ENCODE data around the gene SERP2. TPM values are rescaled to one million over a fixed set of nuclear protein-coding genes. Genes with fewer than 3 reads are reported as not detected.

SERP2 gene
- total RNA-seq, 1 donor from 2014 or later: 2.4 TPM

GRCh38 chr13:44364345-44365000 is 9.2 kb upstream of the SERP2 start:
- Mint-ChIP-seq H3K27me3 (ENCODE audit: low read depth, unreplicated experiment) (no peaks in the 10 kb centered on the region), H3K27ac (ENCODE audit: unreplicated experiment) (peak overlapping the region; percentile 82), H3K4me1 (ENCODE audit: low read depth, unreplicated experiment) (peaks cover 27% of the 10 kb centered on the region), H3K9me3 (ENCODE audit: unreplicated experiment) (no peaks in the 10 kb centered on the region), H3K4me3 (ENCODE audit: unreplicated experiment) (no peak overlapping the region), H3K36me3 (ENCODE audit: low read depth, unreplicated experiment) (no peaks in the 10 kb centered on the region)
- Histone ChIP-seq H3K9me3 (ENCODE audit: insufficient read depth, low read depth, low read length) (no peaks in the 10 kb centered on the region), H2AFZ (ENCODE audit: low read depth, low read length) (peak overlapping the region; percentile 13), H3K4me2 (ENCODE audit: low read length) (peak overlapping the region; percentile 77), H3K27ac (ENCODE audit: low read depth, low read length) (peak overlapping the region; percentile 57), H3K4me1 (ENCODE audit: insufficient read depth, low read length) (peaks cover 34% of the 10 kb centered on the region), H3K9ac (ENCODE audit: low read length) (peak overlapping the region; percentile 15), H3K4me3 (ENCODE audit: insufficient read depth, low read depth, low read length) (peak overlapping the region; percentile 32), H3K79me2 (ENCODE audit: insufficient read depth, low read length) (no peaks in the 10 kb centered on the region), H3K27me3 (ENCODE audit: insufficient read depth, low read length) (no peaks in the 10 kb centered on the region), H4K20me1 (ENCODE audit: insufficient read depth, low read length) (no peaks in the 10 kb centered on the region), H3K36me3 (ENCODE audit: insufficient read depth, low read length) (no peaks in the 10 kb centered on the region)
- DNase-seq (ENCODE audit: low read depth) (peak; percentile 81), FAIRE-seq (peak; percentile 63)
- TF ChIP-seq CTCF (IDR thresholded peaks at IDR 0.05; ENCODE audit: insufficient read depth, low read depth, low read length) (no peak), EZH2 (IDR thresholded peaks at IDR 0.05; ENCODE audit: insufficient read depth, low read length) (no peak)

GRCh38 chr13:44365008-44365407 is 8.6 kb upstream of the SERP2 start:
- Histone ChIP-seq H3K9ac (ENCODE audit: low read length) (peak overlapping the region; percentile 15), H3K36me3 (ENCODE audit: insufficient read depth, low read length) (no peaks in the 10 kb centered on the region), H3K4me3 (ENCODE audit: insufficient read depth, low read depth, low read length) (peak overlapping the region; percentile 32), H3K79me2 (ENCODE audit: insufficient read depth, low read length) (no peaks in the 10 kb centered on the region), H3K27ac (ENCODE audit: low read depth, low read length) (peak overlapping the region; percentile 57), H3K27me3 (ENCODE audit: insufficient read depth, low read length) (no peaks in the 10 kb centered on the region), H4K20me1 (ENCODE audit: insufficient read depth, low read length) (no peaks in the 10 kb centered on the region), H3K4me1 (ENCODE audit: insufficient read depth, low read length) (peaks cover 34% of the 10 kb centered on the region), H3K9me3 (ENCODE audit: insufficient read depth, low read depth, low read length) (no peaks in the 10 kb centered on the region), H3K4me2 (ENCODE audit: low read length) (peak overlapping the region; percentile 77), H2AFZ (ENCODE audit: low read depth, low read length) (peak overlapping the region; percentile 13)
- peak overlapping the region; percentile 82 for H3K27ac Mint-ChIP-seq (ENCODE audit: unreplicated experiment)
- H3K36me3 Mint-ChIP-seq (ENCODE audit: low read depth, unreplicated experiment): no peaks in the 10 kb centered on the region
- no peak for TF ChIP-seq CTCF (IDR thresholded peaks at IDR 0.05; ENCODE audit: insufficient read depth, low read depth, low read length)
- no peak for TF ChIP-seq EZH2 (IDR thresholded peaks at IDR 0.05; ENCODE audit: insufficient read depth, low read length)
- no peak for FAIRE-seq
- peaks cover 27% of the 10 kb centered on the region for H3K4me1 Mint-ChIP-seq (ENCODE audit: low read depth, unreplicated experiment)
- peak; percentile 91 for DNase-seq (ENCODE audit: low read depth)
- H3K27me3 Mint-ChIP-seq (ENCODE audit: low read depth, unreplicated experiment): no peaks in the 10 kb centered on the region
- no peak overlapping the region for H3K4me3 Mint-ChIP-seq (ENCODE audit: unreplicated experiment)
- no peaks in the 10 kb centered on the region for H3K9me3 Mint-ChIP-seq (ENCODE audit: unreplicated experiment)

GRCh38 chr13:44365899-44366298 is 7.7 kb upstream of the SERP2 start:
- peaks cover 24% of the 10 kb centered on the region for H3K4me1 Mint-ChIP-seq (ENCODE audit: low read depth, unreplicated experiment)
- Histone ChIP-seq H2AFZ (ENCODE audit: low read depth, low read length) (no peak overlapping the region), H4K20me1 (ENCODE audit: insufficient read depth, low read length) (no peaks in the 10 kb centered on the region), H3K27me3 (ENCODE audit: insufficient read depth, low read length) (no peaks in the 10 kb centered on the region), H3K4me1 (ENCODE audit: insufficient read depth, low read length) (peaks cover 31% of the 10 kb centered on the region), H3K79me2 (ENCODE audit: insufficient read depth, low read length) (no peaks in the 10 kb centered on the region), H3K36me3 (ENCODE audit: insufficient read depth, low read length) (no peaks in the 10 kb centered on the region), H3K9ac (ENCODE audit: low read length) (no peak overlapping the region), H3K27ac (ENCODE audit: low read depth, low read length) (no peak overlapping the region), H3K4me2 (ENCODE audit: low read length) (no peak overlapping the region), H3K4me3 (ENCODE audit: insufficient read depth, low read depth, low read length) (no peak overlapping the region), H3K9me3 (ENCODE audit: insufficient read depth, low read depth, low read length) (no peaks in the 10 kb centered on the region)
- DNase-seq (ENCODE audit: low read depth) (no peak), FAIRE-seq (no peak)
- H3K27ac Mint-ChIP-seq (ENCODE audit: unreplicated experiment): no peak overlapping the region
- H3K9me3 Mint-ChIP-seq (ENCODE audit: unreplicated experiment): no peaks in the 10 kb centered on the region
- no peak for TF ChIP-seq EZH2 (IDR thresholded peaks at IDR 0.05; ENCODE audit: insufficient read depth, low read length)
- no peak for TF ChIP-seq CTCF (IDR thresholded peaks at IDR 0.05; ENCODE audit: insufficient read depth, low read depth, low read length)
- peaks cover 2% of the 10 kb centered on the region for H3K27me3 Mint-ChIP-seq (ENCODE audit: low read depth, unreplicated experiment)
- H3K36me3 Mint-ChIP-seq (ENCODE audit: low read depth, unreplicated experiment): no peaks in the 10 kb centered on the region
- H3K4me3 Mint-ChIP-seq (ENCODE audit: unreplicated experiment): no peak overlapping the region
